Measurements from ENCODE around the gene TMEM116. TPM values are rescaled to one million over a fixed set of nuclear protein-coding genes. Genes with fewer than 3 reads are reported as not detected.

The TMEM116 gene
- total RNA-seq, 2 experiments from 2014 or later, result 13.8 to 16.3 TPM

- H3K4me1 Mint-ChIP-seq (ENCODE audit: low read depth), result peaks cover 49% of the 10 kb centered on the region
- H3K27ac Mint-ChIP-seq, result peak overlapping the region; percentile 68
- H3K27me3 Mint-ChIP-seq, result no peaks in the 10 kb centered on the region
- no peak overlapping the region for H3K4me3 Mint-ChIP-seq
- no peaks in the 10 kb centered on the region for H3K9me3 Mint-ChIP-seq
- ChIA-PET CTCF (no interaction called here), POLR2A (interaction anchor here (0.6 to 0.9 kb wide), 2 partner anchors 61 to 1755 kb away, joined by 3 to 4 read pairs; no protein-coding TSS in a partner anchor)
- no peak for DNase-seq
- intact Hi-C loops (cut with micrococcal nuclease), result no loop called here
- ATAC-seq, result no peak
- H3K36me3 Mint-ChIP-seq (ENCODE audit: low read depth), result peaks cover 52% of the 10 kb centered on the region
- TF ChIP-seq CTCF (IDR thresholded peaks at IDR 0.05), result no peak
These were observed 4.1 kb upstream of the TMEM116 start for GRCh38 chr12:112017041-112017440.

- H3K27ac Mint-ChIP-seq, result peak overlapping the region; percentile 72
- no peak for ATAC-seq
- no peak for TF ChIP-seq CTCF (IDR thresholded peaks at IDR 0.05)
- peak overlapping the region; percentile 22 for H3K4me3 Mint-ChIP-seq
- no peaks in the 10 kb centered on the region for H3K9me3 Mint-ChIP-seq
- ChIA-PET CTCF (interaction anchor here (0.8 to 3.5 kb wide), 3 partner anchors 9 to 371 kb away, joined by 3 to 31 read pairs (median 4); no protein-coding TSS in a partner anchor), POLR2A (interaction anchor here (0.9 kb wide), 1 partner anchor 60 kb away, joined by 3 read pairs; no protein-coding TSS in a partner anchor)
- DNase-seq, result no peak
- H3K36me3 Mint-ChIP-seq (ENCODE audit: low read depth), result peaks cover 57% of the 10 kb centered on the region
- intact Hi-C loops (cut with micrococcal nuclease), result no loop called here
- no peaks in the 10 kb centered on the region for H3K27me3 Mint-ChIP-seq
- H3K4me1 Mint-ChIP-seq (ENCODE audit: low read depth), result peaks cover 58% of the 10 kb centered on the region
These were observed 3.0 kb upstream of the TMEM116 start for GRCh38 chr12:112015938-112016337.

- ChIA-PET POLR2A (interaction anchor here (0.6 to 4.4 kb wide), 29 partner anchors 10 to 370 kb away, joined by 3 to 32 read pairs (median 4); partner anchors contain the start of genes MAPKAPK5, NAA25 and TRAFD1), CTCF (interaction anchor here (0.8 to 3.5 kb wide), 13 partner anchors 9 to 373 kb away, joined by 3 to 31 read pairs (median 5); no protein-coding TSS in a partner anchor)
- peak; percentile 39 for TF ChIP-seq CTCF (IDR thresholded peaks at IDR 0.05)
- Mint-ChIP-seq H3K4me3 (peak overlapping the region; percentile 98), H3K27ac (peak overlapping the region; percentile 98), H3K27me3 (no peaks in the 10 kb centered on the region), H3K4me1 (ENCODE audit: low read depth) (peaks cover 53% of the 10 kb centered on the region), H3K36me3 (ENCODE audit: low read depth) (peaks cover 55% of the 10 kb centered on the region), H3K9me3 (no peaks in the 10 kb centered on the region)
- ATAC-seq (peak; percentile 48), DNase-seq (peak; percentile 86)
- intact Hi-C loops (cut with micrococcal nuclease), result loop anchor here (5.0 kb wide), 1 partner anchor 67 kb away; no protein-coding TSS in a partner anchor
These were observed 837 bp upstream of the TMEM116 start for GRCh38 chr12:112013601-112014402.

GRCh38 chr12:112011685-112012084, 1.3 kb downstream of the TMEM116 start:
- H3K4me3 Mint-ChIP-seq, result peak overlapping the region; percentile 98
- no peak for TF ChIP-seq CTCF (IDR thresholded peaks at IDR 0.05)
- CTCF ChIA-PET, result interaction anchor here (0.7 to 1.5 kb wide), 4 partner anchors 63 to 277 kb away, joined by 3 to 4 read pairs (median 3); no protein-coding TSS in a partner anchor
- H3K36me3 Mint-ChIP-seq (ENCODE audit: low read depth), result peaks cover 41% of the 10 kb centered on the region
- H3K27ac Mint-ChIP-seq, result peak overlapping the region; percentile 98
- POLR2A ChIA-PET, result interaction anchor here (0.5 to 4.4 kb wide), 13 partner anchors 9 to 570 kb away, joined by 3 to 32 read pairs (median 5); partner anchors contain the start of genes MAPKAPK5 and PTPN11
- ATAC-seq, result no peak
- H3K9me3 Mint-ChIP-seq, result no peaks in the 10 kb centered on the region
- H3K27me3 Mint-ChIP-seq, result no peaks in the 10 kb centered on the region
- intact Hi-C loops (cut with micrococcal nuclease), result loop anchor here (5.0 kb wide), 1 partner anchor 64 kb away; no protein-coding TSS in a partner anchor
- DNase-seq, result no peak
- peaks cover 40% of the 10 kb centered on the region for H3K4me1 Mint-ChIP-seq (ENCODE audit: low read depth)
